ENCODE data around the gene FRYL.
A peak's percentile ranks its signal among the peaks of the same experiment; 100 is the strongest.
"Not testable (repeated sequence)": the region's sequence is repeated elsewhere in the genome, so short reads cannot be mapped to it uniquely, and the experiment has no call there.

The FRYL gene

GRCh38 chr4:48653217-48654014 is 126.7 kb downstream of the FRYL start:
- DNase-seq = no peak

DNA sequence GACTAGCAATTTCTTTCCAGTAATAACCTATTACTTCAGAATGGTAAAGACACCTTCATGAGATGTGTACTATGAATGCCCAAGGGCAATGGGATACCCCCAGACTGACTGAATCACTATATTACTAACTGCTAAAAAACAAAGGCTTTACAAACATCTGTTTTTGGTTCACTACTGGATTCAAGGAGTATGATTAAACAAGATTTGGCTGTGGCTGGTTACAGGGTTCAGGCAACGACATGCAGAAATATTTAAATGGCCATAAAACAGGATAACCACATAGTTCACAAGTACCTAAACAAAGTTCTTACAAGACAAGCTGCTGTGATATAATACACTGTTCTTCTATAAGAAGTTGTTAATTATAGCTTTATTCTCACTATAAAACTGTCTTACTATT is 128.2 kb downstream of the FRYL start:
- no peak for DNase-seq

- DNase-seq = no peak
These were observed 130.6 kb downstream of the FRYL start for GRCh38 chr4:48649505-48649904.

DNA sequence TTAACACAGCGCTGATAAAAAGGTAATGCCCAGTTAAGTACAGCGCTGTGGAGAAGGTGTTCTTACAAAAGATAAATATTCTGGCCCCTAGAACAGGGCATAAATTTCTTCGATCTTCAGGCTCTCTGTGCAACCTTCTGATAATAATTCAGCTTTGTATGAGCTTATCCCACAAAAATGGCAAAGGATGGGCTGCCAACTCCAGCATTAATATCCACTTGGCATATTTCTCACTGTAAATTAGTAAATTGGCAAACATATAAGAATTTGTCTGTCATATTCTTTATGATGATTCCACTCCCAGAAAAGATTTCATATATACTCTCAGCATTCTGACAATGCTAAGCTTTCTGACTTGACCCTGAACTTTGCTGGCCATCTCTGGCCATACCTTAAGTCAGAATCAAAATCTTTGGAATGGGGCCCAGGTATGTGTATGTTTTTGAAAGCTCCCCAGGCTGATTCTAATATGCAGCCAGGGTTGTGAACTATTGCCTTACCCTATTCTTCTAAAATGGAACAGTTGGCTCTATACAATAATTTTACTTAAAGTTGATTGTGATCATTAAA is 134.8 kb downstream of the FRYL start:
- no peak for DNase-seq

DNA sequence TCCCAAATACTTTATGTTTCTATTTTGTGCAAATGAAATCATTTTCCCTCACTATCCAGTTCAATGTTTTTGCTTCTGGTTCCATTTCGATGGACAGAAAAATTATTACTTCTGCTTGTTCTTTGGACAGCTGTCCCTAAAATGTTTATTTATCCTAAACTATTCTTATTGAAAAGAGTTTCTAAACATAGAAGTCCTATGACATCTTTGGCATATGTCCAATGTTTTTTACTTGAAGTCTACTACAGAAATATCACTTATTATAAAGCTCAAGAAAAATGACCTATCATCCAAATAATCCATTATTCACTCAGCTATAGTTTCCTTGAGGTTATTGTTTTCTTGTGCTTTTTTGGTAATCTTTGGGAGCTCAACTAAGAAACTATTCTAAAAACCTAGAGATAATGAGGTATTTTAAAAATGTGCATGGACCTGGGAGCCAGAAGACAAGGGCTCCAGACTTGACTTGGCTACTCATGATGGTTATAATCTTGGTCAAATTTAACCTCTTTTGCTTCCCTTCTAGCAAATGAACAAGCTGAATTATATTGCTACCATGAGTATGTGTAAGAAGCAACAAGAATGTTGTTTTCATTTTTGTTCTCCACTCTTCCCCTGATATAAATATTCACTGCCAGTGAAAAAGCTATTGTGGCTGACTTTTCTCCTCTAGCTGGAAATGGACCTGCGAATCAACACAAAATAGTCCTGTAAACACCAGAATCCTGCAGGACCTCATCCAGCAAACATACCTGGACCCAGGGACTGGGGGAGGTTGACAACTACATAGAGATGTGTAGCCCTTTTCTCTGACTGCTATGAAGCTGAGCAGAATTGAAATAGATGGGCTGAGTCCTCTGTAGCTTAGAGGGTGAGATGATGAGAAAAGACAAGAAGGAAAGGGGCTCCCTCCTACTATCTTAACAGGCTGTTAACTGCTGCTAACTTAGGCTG is 137.4 kb downstream of the FRYL start:
- DNase-seq = no peak

- DNase-seq = no peak
These were observed 138.7 kb downstream of the FRYL start for GRCh38 chr4:48641401-48641800.

DNA sequence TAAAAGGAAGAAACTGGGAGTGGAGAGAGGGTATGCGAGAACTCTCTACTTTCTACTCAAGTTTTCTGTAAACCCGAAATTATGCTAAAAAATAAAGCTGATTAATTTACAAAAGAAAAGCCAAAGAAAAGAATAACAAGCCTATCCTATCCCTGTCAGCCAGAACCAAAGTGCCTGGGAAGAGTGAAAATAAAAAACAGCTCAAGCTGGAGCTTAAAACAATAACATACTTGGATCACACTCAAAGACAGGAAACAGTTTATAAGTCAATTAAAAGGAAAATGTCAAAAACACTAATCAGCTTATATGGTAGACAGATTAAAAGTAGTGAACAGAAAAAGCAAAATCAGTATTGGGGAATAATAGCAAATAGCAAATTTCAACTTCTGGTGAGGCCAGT is 139.4 kb downstream of the FRYL start:
- no peak for DNase-seq

DNA sequence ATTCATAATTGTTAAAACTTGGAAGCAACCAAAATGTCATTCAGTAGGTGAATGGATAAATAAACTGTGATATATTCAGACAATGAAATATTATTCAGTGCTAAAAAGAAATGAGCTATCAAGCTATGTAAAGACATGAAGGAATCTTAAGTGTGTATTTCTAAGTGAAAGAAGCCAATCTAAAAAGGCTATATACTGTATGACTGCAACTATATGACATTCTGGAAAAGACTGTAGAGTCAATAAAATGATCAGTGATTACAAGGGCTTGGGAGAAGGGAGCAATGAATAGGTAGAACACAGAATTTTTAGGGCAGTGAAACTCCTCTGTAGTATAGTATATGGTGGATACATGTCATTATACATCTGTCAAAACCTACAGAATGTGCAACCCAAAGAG is 139.9 kb downstream of the FRYL start:
- no peak for DNase-seq

DNA sequence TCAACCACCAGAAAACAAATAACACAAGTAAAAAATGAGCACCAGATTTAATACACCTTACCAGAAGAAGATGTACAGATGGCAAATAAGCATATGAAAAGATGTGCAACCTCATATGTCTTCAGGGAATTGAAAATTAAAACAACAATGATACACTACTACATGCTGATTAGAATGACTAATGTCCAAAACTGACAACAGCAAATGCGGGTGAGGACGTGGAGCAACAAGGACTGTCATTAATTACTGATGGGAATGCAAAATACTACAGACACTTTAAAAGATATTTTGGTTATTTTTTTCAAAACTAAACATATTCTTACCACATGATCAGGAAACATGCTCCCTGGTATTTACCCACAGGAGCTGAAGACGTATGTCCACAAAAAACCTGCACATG is 140.3 kb downstream of the FRYL start:
- DNase-seq = no peak

GRCh38 chr4:48638586-48638985 is 141.5 kb downstream of the FRYL start:
- DNase-seq = not testable (repeated sequence)

DNA sequence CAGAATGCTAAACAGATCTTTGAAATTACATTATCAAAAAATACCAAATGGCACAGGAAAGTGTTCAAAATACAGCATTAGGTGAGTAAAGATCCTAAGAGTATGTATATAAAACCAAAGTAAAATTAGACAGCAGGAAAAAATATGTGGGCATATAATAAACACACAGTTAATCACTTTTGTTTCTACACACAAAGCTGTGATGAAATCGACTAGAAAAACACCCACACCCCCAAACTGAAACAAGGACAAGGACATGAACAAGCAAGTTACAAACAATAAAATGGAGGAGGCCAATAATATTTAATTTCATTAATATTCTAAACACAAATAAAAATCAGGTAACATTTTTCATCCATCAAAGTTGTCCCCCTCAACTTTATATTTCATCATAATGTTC is 143.2 kb downstream of the FRYL start:
- no peak for DNase-seq

GRCh38 chr4:48635980-48636379 is 144.1 kb downstream of the FRYL start:
- no peak for DNase-seq

DNA sequence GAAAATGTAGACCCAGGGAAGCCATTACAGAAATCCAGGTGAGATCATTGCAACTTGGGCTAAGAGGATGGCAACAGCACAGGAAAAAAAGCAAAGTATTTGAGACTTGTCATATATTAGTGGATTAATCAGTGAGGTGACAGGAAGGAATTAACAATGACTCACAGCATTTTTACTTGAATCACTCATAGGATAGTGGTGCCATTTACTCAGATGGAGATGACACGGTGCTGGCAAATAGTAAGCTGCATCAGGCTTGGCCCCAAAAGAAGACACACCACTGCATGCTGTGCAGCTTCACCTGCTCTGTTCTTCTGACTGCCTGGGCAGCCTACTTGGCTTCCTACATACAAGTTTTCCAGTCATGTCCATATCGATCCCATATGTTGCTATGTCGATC is 144.8 kb downstream of the FRYL start:
- no peak for DNase-seq

DNA sequence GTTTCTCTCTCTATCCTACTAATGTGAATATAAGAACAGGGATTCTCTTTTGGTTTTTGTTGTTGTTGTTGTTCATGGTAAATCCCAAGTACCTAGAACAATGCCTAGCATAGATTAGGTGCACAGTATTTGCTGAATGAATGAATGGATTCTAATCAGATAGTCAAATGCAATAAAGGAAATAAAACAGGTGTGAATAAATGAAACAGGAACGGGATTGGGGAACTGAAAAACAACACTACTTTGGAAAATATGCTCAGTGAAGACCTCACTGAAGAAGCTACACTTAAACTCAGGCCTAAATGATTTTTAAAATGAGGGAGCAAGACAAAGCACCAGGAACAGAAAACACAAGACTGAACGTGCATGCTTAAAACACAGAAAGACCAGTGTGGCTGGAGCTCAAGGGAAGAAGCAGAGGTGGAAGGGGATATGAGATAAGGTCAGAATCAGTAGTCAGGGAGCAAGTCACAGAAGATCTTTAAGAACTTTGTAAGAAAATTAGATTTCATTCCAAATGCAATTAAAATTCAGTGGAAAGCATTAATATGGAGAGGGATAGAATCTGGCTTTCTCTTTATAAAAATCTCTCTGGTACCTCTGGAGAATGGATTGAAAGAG is 145.3 kb downstream of the FRYL start:
- no peak for DNase-seq

DNA sequence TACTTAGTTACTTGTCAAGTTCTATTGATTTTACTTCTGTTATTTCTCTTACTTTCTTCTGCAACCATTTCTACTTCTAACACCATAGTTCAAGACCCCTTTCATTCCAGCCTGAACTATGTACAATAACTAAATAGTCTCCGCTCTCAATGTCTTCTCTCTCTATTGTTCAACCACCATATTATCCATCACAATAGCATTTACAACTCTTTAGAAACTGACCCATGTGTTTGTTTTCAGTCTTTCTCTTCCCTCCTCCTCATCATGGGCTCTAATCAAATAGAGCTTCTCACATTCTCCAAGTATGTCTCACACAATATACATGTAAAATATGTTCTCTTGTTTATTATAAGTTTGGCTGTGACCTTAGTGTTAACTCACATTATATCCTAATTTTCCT is 146.4 kb downstream of the FRYL start:
- peak in 1 of 2 experiments; percentile 8 for DNase-seq

DNA sequence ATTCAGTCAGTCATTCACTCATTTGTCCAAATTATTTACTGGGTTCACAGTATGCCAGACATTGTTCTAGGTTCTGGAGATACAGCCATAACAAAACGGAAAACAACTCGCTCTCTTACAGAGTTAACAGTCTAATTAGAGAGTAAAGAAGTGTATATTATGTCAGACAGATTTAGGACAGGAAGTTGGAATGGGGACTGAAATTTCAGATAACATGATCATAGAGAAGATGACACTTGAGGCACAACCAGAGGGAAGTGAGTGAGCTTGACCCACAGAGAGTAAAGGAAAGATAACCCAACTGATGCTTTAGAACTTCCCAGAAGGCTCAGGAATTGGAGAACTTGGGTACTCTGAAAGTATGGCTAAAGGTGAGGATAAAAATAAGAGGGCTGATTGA is 150.6 kb downstream of the FRYL start:
- no peak for DNase-seq

GRCh38 chr4:48623182-48623780 is 156.8 kb downstream of the FRYL start:
- DNase-seq = no peak

GRCh38 chr4:48620831-48621230 is 159.2 kb downstream of the FRYL start:
- no peak for DNase-seq

DNA sequence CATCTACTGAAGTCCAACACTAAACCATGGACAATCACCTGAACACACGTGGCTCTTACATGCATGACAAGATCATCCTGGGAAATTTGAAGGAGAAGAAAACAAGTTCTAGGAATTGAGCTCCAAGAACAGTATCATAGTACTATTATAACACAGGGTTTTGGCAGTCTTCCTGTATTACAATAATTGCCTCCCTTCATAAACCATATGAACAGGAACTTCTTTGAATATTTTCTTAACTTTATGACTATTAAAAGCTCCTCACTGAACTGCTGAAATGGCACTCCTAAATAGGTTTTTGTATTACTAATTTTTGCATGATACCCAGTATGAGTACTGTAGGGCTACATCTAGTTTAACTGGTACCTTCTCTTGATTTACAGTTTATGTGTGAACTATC is 160.0 kb downstream of the FRYL start:
- DNase-seq = no peak

DNA sequence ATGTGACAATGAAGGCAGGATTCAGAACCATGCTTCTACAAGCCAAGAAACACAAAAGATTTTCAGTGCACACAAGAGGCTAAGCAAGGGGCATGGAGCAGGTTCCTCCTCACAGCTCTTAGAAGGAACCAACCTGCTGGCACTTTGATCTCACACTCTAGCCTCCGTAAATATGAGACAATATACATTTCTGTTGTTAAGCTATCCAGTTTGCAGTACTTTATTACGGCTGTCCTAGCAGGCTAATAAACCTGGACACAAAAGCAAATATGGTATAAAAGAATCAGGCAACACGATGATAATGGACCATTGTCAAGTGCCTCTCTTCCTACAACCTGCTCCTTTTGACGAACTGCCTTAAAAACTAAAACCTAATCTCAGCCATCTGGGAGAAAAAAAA is 175.6 kb downstream of the FRYL start:
- DNase-seq = no peak

GRCh38 chr4:48604041-48604440 is 176.0 kb downstream of the FRYL start:
- no peak for DNase-seq

DNA sequence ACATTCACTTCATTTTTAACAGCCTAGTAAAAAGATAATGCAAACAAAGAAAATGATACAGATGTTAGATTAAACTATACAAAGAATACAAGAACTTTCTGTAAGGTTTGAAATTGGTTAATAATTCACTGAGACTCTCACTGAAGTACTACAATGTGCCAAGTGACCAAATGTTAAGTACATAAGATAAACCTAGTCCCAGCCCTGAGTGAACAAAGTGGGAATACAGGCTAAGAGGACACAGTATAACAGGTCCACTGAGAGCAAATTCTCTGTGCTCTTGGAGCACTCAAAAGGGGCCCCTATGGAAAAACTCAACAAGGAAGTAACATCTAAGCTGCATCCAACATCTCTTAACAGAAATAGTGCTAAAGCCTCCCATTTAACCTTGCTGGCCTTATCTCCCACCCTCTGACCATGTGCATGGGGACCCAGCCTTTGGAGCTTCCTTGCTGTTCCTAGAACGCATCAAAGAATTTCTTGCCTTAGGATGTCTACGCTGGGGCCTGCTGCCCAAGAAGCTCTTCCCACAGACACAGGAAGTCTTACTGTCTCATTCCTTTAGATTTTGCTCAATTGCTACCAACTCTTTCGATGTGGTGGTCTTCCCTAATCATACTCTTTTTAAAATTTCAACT is 176.6 kb downstream of the FRYL start:
- no peak for DNase-seq
